Posterior vena cava (tissue), 2 donors: ENCODE results near the gene BCL7C. TPM values are rescaled to one million over a fixed set of nuclear protein-coding genes. Genes with fewer than 3 reads are reported as not detected.
"Not testable (repeated sequence)": the region's sequence is repeated elsewhere in the genome, so short reads cannot be mapped to it uniquely, and the experiment has no call there.

Experiments
- DNase-seq: peaks from one replicate; pipeline ENCODE4 v3.0.0-alpha.2; 2020; ENCODE audit warnings: low spot score
- intact Hi-C, 2 donors: fragments of 100-400 bp; cut with DNase I; formaldehyde crosslinking; loops; one replicate each; pipeline versions ENCODE4 v1.14.1 to v1.14.2; 2022 to 2023
- long read RNA-seq, 2 donors: library from polyadenylated mRNA; unstranded; transcript quantifications; one replicate each; pipeline ENCODE4 v2.0.0, GENCODE V29; 2020 to 2021
- total RNA-seq, 2 donors: library from RNA; stranded (reverse); fragmentation: NEBNext Ultra II Directional; extraction: Animal tissue kit (Norgen Biotek cat#: 25700); gene quantifications; one replicate each; pipeline ENCODE4 v1.2.1, GENCODE V29; 2021
- donor health status: DM: yes; HTN: yes; CAD: no.
- donor health status: DM: yes; HTN: yes; CAD: no.

Gene BCL7C
- 10 to 100 TPM; 33.6 to 36.3 TPM for total RNA-seq
- long read RNA-seq, donor 1, transcript BCL7C-201 (6 exons, 1,740 nt), result major isoform, 25 of 34 reads
- long read RNA-seq, donor 1, partial matches to known transcripts, result 0 of 34 reads
- long read RNA-seq, donor 1, other reads (novel, unspliced or antisense), result 7 of 34 reads
- long read RNA-seq, donor 2, partial matches to known transcripts, result 1 of 9 reads
- long read RNA-seq, donor 2, other reads (novel, unspliced or antisense), result 4 of 9 reads

DNA sequence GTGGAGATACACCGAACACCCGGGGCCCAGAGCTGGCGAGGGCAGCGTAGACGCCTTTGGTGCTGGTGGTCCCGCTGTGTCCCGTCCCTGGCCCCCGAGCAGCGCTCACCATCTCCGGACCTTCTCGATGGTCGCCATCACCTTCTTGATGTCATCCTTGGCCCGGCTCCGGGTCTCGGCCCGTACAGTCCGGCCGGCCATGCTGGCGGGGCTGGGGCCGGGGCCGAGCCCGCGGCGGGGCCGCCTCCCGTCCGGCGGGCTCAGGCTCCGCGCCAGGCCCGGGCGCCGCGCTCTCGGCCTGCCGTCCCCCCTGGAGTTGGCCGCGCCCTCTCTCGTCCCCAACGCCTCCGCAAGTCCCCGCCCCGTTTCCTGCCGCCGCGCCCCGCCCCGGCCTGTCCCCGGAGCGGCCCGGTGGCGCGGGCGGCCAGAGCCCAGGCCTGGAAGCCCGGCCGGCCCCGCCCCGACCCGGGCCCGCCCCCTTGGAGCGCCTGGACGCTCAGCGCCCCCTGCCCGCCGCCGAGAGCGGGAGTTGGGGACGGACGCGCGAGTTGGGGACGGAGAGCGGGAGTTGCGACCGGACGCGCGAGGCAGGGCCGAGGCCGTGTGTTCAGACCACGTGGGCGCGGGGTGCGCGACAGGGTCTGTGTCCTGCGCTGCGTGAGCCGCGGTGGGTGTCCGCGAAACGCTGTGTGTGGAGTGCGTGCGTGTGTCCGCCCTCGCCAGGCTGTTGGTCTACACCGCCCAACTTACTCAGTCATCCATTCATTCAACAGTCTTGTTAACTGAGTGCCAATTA, at the start of gene BCL7C:
Gene BCL7C (minus strand): TSS at position 334 of the 796 bp plus-strand sequence. CDS start 133 bp downstream, at position 201.
- intact Hi-C loops, result loop anchor here in 1 of 2 donors (2.0 kb wide), 1 partner anchor 49 kb away; no protein-coding TSS in a partner anchor
- DNase-seq, result peak; percentile 96

DNA sequence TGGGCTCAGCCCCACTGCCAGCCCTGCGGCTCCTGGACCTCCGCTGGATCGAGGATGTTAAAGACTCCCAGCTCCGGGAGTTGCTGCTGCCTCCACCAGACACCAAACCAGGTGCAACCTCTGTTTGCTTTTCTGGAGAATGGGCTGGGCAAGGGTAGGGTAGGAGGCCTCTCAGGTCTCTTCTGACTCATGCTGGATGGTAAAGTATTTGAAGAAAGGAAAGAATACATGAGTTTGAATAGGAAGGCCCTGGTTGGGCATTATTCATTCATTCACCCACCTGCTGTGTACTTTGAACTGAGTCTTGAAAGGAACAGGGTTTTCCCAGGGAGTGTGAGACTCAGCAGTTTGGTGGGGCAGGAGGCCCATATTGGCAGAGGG, 48.5 kb upstream of the BCL7C start:
- no peak for DNase-seq
- intact Hi-C loops, result no loop called here

DNA sequence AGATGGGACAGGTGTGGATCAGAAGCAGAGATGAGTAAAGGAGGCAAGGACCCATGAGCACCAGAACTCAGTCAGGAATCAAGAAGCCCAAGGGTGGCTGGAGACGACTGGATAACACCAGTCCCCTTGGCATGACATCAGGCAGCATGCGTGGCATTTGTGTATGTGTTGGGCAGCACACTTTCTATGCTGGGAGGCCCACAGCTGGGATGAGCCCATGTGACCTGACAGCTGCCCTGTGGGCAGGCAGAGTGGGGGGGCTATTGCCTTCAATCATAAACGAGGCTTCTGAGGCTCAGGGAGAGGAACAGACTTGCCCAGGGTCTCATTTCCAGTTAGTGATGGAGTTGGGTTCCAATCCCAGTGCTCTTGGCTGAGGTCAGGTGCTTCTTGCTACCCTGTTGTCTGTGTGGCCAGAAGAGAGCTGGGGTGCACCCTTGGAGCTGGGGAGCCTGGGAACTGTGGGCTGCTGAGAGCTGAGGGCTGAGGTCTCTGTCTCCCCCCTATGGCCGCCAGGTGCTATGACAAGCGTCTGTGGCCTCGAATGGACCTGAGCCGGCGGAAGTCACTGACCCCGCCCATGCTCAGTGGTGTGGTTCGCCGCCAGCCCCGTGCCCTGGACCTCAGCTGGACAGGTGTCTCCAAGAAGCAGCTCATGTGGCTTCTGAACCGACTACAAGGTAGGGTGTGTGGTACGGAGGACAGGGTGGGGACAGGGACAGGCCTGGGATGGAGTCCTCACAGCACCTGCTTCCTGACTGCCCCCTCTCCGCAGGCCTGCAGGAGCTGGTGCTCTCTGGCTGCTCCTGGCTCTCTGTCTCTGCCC, 47.9 kb upstream of the BCL7C start:
- intact Hi-C loops, result no loop called here

GRCh38 chr16:30939571-30939970, 45.7 kb upstream of the BCL7C start:
- intact Hi-C loops, DNase-seq: not testable (repeated sequence)

More for the DNA sequence above, 47.9 kb upstream of the BCL7C start:
- DNase-seq, result peak; percentile 93

DNA sequence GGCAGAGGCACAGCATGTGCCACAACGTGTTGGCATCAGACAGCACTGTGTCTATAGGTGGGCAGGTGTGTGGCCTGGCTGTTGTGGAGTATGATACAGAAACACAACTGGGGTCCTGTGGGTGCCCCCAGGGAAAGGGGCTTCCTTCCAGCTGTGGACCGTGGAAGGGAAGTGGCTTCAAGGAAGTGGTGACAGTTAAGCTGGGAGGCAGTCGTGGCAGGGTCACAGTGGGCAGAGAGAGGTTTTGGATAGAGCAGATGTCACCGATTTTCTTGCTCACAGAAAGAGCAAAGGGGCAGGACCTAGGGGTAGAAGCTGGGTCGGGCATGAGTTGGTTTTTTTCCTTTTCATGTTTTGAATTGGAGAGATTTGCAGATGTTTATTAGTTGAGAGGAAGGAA, 43.8 kb upstream of the BCL7C start:
- intact Hi-C loops, result no loop called here
- no peak for DNase-seq

- no peak for DNase-seq
Observed at GRCh38 chr16:30934827-30935557, 41.1 kb upstream of the BCL7C start.

DNA sequence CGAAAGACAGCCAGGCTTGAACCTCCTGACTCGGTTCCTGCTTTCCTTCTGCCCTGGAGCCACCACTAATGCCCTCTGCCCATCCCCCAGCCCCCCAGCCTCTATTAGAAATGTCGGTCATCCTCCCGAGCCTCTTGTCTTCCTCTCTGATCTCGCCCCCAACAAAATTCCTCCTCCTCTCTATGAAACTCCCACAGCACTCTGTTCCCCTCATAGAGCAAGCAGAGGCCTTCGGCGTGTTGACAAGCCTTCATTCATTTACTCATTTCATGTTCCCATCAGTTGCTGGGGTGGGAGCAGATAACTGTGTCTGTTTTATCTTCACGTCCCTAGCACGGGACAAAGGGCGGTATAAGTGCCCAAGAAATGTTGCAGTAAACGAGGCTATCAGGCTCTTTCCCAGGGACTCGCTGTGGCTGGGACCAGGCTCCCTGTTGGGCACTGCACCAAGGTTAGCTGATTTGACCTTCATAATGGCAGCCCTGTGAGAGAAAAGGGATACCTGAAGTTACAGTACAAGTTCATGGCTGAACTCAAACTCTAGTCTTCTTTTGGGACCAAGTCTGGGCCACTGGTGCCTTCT, 37.3 kb upstream of the BCL7C start:
- no peak for DNase-seq
- intact Hi-C loops, result no loop called here

More at GRCh38 chr16:30934827-30935557, 41.1 kb upstream of the BCL7C start:
- intact Hi-C loops, result no loop called here

- intact Hi-C loops, result no loop called here
- DNase-seq, result no peak
Observed at GRCh38 chr16:30930160-30930571, 36.3 kb upstream of the BCL7C start.

DNA sequence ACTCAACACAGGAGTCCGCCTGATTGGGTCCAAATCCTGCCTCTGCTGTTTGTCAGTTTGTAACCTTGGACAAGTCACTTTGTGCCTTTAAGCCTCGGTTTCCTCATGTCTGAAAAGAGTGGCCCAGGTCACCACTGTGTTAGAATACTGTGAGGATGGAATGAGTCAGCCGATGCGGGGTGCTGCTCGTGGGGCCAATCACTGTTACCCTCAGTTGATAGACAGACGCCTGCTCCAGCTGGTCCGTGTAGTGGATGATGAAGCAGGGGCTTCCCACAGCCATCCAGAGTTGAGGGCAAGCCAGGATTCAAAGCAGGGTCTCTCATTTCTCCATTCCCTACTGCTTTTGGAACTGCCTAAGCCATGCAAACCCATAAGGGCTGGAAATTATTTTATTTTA, 35.3 kb upstream of the BCL7C start:
- DNase-seq, result no peak
- intact Hi-C loops, result no loop called here

- intact Hi-C loops, result no loop called here
- DNase-seq, result no peak
Observed at GRCh38 chr16:30928390-30928789, 34.5 kb upstream of the BCL7C start.

- intact Hi-C loops, result no loop called here
- no peak for DNase-seq
Observed at GRCh38 chr16:30927789-30928378, 34.0 kb upstream of the BCL7C start.

GRCh38 chr16:30926937-30927788, 33.3 kb upstream of the BCL7C start:
- intact Hi-C loops, result no loop called here
- DNase-seq, result peak; percentile 70

- no peak for DNase-seq
Observed at GRCh38 chr16:30925995-30926811, 32.3 kb upstream of the BCL7C start.

DNA sequence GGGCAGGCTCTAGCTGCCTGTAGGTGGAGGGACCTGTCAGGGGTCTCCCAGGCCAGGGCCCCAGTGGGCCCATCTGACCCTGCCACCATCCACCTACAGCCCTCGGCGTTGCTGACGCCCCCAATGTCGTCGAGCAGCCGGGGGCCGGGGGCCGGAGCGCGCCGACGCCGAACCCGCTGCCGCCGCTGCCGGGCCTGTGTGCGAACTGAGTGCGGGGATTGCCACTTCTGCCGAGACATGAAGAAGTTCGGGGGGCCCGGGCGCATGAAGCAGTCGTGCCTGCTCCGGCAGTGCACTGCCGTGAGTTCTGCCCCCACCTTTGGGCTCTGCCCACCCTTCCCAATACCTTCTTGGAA, 31.7 kb upstream of the BCL7C start:
- intact Hi-C loops, result no loop called here
- peak; percentile 79 for DNase-seq

More at GRCh38 chr16:30925995-30926811, 32.3 kb upstream of the BCL7C start:
- intact Hi-C loops, result no loop called here

GRCh38 chr16:30924913-30925631, 31.2 kb upstream of the BCL7C start:
- peak; percentile 52 for DNase-seq
- intact Hi-C loops, result no loop called here
